GM18517 (cell line): ENCODE results near the gene VPS33A.

ENCODE experiments used
- ATAC-seq: cut with Tn5 transposase; IDR thresholded peaks from one replicate; pipeline ENCODE4 v1.9.1; 2021; ENCODE audit warnings: mild to moderate bottlenecking, moderate library complexity; ENCODE audit not compliant: unreplicated experiment

Gene VPS33A

DNA sequence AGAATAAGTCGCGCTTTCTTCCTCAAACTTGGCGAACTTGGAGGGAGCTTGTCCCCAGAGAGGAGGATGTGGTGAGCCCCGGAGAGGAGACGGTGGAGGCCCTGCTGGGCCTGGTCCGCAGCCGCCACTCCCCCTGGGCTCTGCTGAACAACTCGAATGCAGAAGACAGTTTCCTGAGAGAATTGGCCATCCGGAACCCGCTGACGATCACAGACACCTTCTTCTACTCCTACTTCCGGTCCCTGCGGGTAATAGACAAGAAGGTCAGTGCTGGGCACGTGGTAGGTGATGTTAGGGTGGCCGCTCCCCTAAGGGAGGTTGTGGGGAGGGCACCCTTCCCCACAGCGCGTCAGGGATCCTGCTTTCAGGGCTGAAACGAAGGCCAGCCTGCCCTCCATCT, 81.8 kb downstream of the VPS33A start:
- no peak for ATAC-seq

DNA sequence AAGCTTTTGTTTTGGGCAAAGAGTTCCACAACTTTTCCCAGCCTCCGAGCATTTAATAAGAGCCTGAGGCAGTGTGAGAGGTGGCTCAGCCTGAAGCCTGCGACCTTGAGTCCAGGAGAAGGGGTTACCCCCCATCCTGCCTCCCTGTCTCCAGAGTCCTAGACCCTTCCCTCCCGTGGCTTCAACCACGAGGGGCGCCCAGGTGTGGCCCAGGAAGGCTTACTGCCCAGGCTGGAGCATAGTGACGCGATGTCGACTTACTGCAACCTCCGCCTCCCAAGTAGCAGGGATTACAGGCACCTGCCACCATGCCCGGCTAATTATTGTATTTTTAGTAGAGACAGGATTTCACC, 82.7 kb downstream of the VPS33A start:
- ATAC-seq = no peak

DNA sequence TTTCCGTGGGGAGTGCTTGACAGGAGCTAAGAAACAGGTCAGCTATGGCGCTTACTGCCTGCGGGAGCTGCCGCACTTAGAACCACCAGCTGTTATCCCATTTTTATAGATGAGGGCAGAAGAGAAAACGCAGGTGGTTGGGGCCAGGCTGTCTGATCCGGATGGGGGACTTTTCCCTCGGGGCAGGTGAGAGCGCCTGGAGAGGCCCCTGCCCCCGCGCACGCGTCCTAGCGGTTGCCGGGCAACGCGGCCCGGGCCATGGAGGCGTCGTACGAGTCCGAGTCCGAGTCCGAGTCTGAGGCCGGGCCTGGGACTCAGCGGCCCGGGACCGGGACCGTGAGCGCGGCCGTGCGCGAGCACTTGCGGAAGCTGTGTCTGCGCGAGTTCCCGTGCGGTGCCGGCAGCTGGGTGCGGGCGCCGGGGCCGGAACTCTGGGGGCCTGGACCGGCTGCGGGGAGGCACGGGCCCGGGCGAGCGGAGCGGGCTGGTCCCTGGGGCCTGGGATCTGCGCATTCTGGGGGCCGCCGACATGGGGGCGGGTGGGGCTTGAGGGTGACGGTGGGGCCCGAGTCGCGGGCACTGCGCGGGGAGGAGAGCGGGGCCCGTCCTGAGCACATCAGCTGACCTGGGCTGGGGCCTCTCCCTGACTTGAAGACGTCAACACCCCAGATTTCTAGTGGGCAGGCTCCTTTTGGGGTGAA, 83.3 kb downstream of the VPS33A start, which contains the start of gene LRRC43:
LRRC43 (plus strand) TSS at position 237 of the 701 bp plus-strand sequence; CDS start at position 259, 22 bp downstream.
- no peak for ATAC-seq
